AG08395 (cell line): ENCODE data around the gene FGGY.

ENCODE experiments used
- DNase-seq: peaks from one replicate; pipeline ENCODE4 v3.0.0; 2012; ENCODE audit warnings: mixed read lengths, low spot score

Gene FGGY

GRCh38 chr1:59384443-59384842 is 87.5 kb downstream of the FGGY start:
- no peak for DNase-seq

GRCh38 chr1:59388191-59388590 is 91.3 kb downstream of the FGGY start:
- DNase-seq, result no peak

GRCh38 chr1:59389847-59390246 is 93.0 kb downstream of the FGGY start:
- DNase-seq, result no peak

- no peak for DNase-seq
Observed at GRCh38 chr1:59390307-59390706, 93.4 kb downstream of the FGGY start.

GRCh38 chr1:59391212-59392179 is 94.6 kb downstream of the FGGY start:
- DNase-seq, result no peak

- peak; percentile 63 for DNase-seq
Observed at GRCh38 chr1:59393211-59394180, 96.6 kb downstream of the FGGY start.

- DNase-seq, result no peak
Observed at GRCh38 chr1:59394706-59395425, 98.0 kb downstream of the FGGY start.

- DNase-seq, result no peak
Observed at GRCh38 chr1:59396387-59396786, 99.5 kb downstream of the FGGY start.

GRCh38 chr1:59397139-59397858 is 100.4 kb downstream of the FGGY start:
- no peak for DNase-seq

GRCh38 chr1:59399642-59400041 is 102.7 kb downstream of the FGGY start:
- DNase-seq, result no peak

GRCh38 chr1:59401581-59401980 is 104.7 kb downstream of the FGGY start:
- no peak for DNase-seq

- DNase-seq, result no peak
Observed at GRCh38 chr1:59404796-59405195, 107.9 kb downstream of the FGGY start.

- DNase-seq, result no peak
Observed at GRCh38 chr1:59406437-59407164, 109.7 kb downstream of the FGGY start.

- DNase-seq, result peak; percentile 20
Observed at GRCh38 chr1:59408608-59409240, 111.8 kb downstream of the FGGY start.

- DNase-seq, result no peak
Observed at GRCh38 chr1:59409549-59409948, 112.7 kb downstream of the FGGY start.

GRCh38 chr1:59409986-59410385 is 113.1 kb downstream of the FGGY start:
- DNase-seq, result no peak

- DNase-seq, result no peak
Observed at GRCh38 chr1:59410457-59410856, 113.6 kb downstream of the FGGY start.

GRCh38 chr1:59411147-59411546 is 114.3 kb downstream of the FGGY start:
- DNase-seq, result no peak

- DNase-seq, result no peak
Observed at GRCh38 chr1:59412718-59413326, 115.9 kb downstream of the FGGY start.

- no peak for DNase-seq
Observed at GRCh38 chr1:59413327-59413720, 116.4 kb downstream of the FGGY start.
